ENCODE data around the gene KIF13A. TPM values are rescaled to one million over a fixed set of nuclear protein-coding genes. Genes with fewer than 3 reads are reported as not detected.

Gene KIF13A
- total and polyA plus RNA-seq, 2 experiments from 2014 or later = 8.4 to 28.2 TPM

GRCh38 chr6:18034798-18035202, 47.4 kb upstream of the KIF13A start:
- H3K4me3 ChIP-seq = no peak overlapping the region
- TF ChIP-seq NANOG (IDR thresholded peaks at IDR 0.05; ENCODE audit: borderline replicate concordance) (no peak), CREB1 (CRISPR knock-in tag; IDR thresholded peaks at IDR 0.05; ENCODE audit: low read depth) (no peak), STAT1 (IDR thresholded peaks at IDR 0.05; ENCODE audit: unreplicated experiment) (no peak), ZNF114 (CRISPR knock-in tag; IDR thresholded peaks at IDR 0.05) (no peak), REST (IDR thresholded peaks at IDR 0.05; ENCODE audit: unreplicated experiment) (no peak), ZNF331 (CRISPR knock-in tag; IDR thresholded peaks at IDR 0.05; ENCODE audit: low read depth) (no peak), CTCF (conservative IDR thresholded peaks at IDR 0.05; ENCODE audit: low read depth in 2 of 2) (no peak), JUNB (IDR thresholded peaks at IDR 0.05; ENCODE audit: unreplicated experiment) (no peak), ZNF462 (CRISPR knock-in tag; IDR thresholded peaks at IDR 0.05) (no peak), EZH2phosphoT487 (IDR thresholded peaks at IDR 0.05; ENCODE audit: unreplicated experiment) (no peak), ETS1 (IDR thresholded peaks at IDR 0.05) (no peak), POLR2AphosphoS5 (IDR thresholded peaks at IDR 0.05; ENCODE audit: low read depth) (no peak), EZH2 (IDR thresholded peaks at IDR 0.05; ENCODE audit: low read depth, unreplicated experiment) (no peak)
- DNase-seq (ENCODE audit: low spot score) (no peak), ATAC-seq (no peak)
- Mint-ChIP-seq H3K27ac (no peak overlapping the region), H3K4me1 (no peaks in the 10 kb centered on the region), H3K27me3 (ENCODE audit: insufficient read depth, low read depth, poor library complexity) (no peaks in the 10 kb centered on the region), H3K4me3 (no peak overlapping the region), H3K36me3 (ENCODE audit: low read depth) (no peaks in the 10 kb centered on the region), H3K9me3 (no peaks in the 10 kb centered on the region)
- no peaks in the 10 kb centered on the region for H4K20me1 ChIP-seq (replicated peaks; ENCODE audit: insufficient read depth)
- no peak overlapping the region for H3K4me2 ChIP-seq
- no peak overlapping the region for H2AFZ ChIP-seq
- no peaks in the 10 kb centered on the region for H3F3A ChIP-seq (replicated peaks; ENCODE audit: low read depth)
- no peaks in the 10 kb centered on the region for H3K36me3 ChIP-seq (ENCODE audit: insufficient read depth)
- H3K9me2 ChIP-seq (ENCODE audit: insufficient read depth) = no peaks in the 10 kb centered on the region
- no peak overlapping the region for H3K27ac ChIP-seq (ENCODE audit: low read depth)
- no peaks in the 10 kb centered on the region for H3K27me3 ChIP-seq (ENCODE audit: insufficient read depth)
- no peaks in the 10 kb centered on the region for H3K4me1 ChIP-seq (ENCODE audit: insufficient read depth)
- H3K79me2 ChIP-seq (replicated peaks; ENCODE audit: insufficient read depth) = no peaks in the 10 kb centered on the region

Data from GM23338 (cell line).